ENCODE measurements around the gene CTRB2.
"Not testable (repeated sequence)": the region's sequence is repeated elsewhere in the genome, so short reads cannot be mapped to it uniquely, and the experiment has no call there.

CTRB2 gene

DNA sequence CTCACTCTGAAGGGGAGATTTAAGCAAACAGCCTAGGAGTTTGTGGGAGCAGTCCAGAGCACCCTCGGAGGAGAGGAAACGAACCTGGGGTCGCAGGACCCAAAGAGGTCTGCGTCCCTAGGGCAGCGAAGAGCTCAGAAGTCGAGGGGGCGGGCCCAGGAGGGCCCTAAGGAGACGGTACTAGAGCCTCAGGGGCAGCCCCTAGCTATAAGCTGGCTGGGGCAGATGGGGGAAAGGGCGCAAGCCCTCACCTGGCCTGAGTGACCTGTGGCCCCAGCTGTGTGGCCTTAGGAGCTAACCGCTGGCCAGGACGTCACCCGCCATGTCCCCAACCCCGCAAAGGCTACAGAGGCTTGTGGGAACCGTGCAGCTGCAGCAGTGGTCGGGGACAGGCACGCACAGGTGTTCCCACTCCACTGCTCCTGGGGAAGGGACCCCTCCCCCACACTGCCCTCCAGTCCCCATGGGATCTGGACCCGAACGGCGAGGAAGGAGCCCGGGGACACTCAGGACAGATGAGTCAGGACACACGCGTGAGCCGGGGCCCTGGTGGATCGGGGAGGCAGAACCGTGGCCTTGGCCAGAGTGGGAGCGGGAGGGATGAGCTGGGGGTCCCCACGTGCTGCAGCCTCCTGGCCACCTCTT, 2.0 kb upstream of the CTRB2 start:
- Histone ChIP-seq H3K4me3 (ENCODE audit: low read depth, low read length, poor library complexity, severe bottlenecking) (no peak overlapping the region), H3K36me3 (ENCODE audit: insufficient read depth, low read length) (no peaks in the 10 kb centered on the region)

DNA sequence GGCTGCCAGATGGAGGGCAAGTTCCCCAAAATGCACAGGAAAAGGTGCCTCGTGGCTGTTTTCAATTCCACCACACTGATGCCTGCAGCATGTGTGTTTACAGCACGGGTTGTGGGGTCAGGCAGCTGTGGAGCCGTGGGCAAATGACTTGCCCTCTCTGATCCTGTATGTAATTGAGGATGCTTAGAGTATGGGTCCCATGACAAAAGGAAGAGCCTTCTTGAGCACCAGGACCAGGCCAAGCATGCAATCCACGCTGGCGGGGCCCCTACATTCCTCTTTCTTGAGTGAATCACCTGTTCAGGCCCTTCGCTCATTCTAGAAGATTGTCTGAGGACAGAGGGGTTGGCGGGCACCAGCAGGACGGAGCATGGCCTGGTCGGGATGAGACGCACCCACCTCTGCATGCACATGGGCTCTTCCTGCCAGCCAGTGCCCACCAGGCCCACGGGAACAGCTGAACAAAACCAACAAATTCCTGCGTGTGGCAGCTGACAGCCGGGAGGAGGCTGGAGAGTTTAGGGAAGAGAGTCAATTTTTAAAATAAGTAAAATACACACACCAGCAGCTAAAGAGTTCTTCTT, 1.4 kb upstream of the CTRB2 start:
- Histone ChIP-seq H3F3A (ENCODE audit: insufficient read depth, low read length) (no peaks in the 10 kb centered on the region), H4K20me1 (ENCODE audit: insufficient read depth, low read length) (no peaks in the 10 kb centered on the region), H3K9ac (ENCODE audit: low read length) (no peak overlapping the region), H3K27ac (ENCODE audit: low read depth, low read length, poor library complexity, severe bottlenecking) (no peak overlapping the region), H3K79me2 (ENCODE audit: insufficient read depth, low read length) (no peaks in the 10 kb centered on the region), H3K27me3 (ENCODE audit: insufficient read depth, low read length) (peaks cover 3% of the 10 kb centered on the region; the same call in 1 of the 2 replicates), H2AFZ (ENCODE audit: low read length) (no peak overlapping the region), H3K36me3 (ENCODE audit: insufficient read depth, low read length) (no peaks in the 10 kb centered on the region), H3K9me2 (ENCODE audit: low read depth, low read length) (no peaks in the 10 kb centered on the region), H3K4me1 (ENCODE audit: insufficient read depth, low read length, severe bottlenecking) (no peaks in the 10 kb centered on the region), H3K4me2 (ENCODE audit: low read length) (no peak overlapping the region), H3K9me3 (ENCODE audit: low read length) (no peaks in the 10 kb centered on the region), H3K4me3 (ENCODE audit: low read depth, low read length, poor library complexity, severe bottlenecking) (no peak overlapping the region)
- TF ChIP-seq, protein P1, sequence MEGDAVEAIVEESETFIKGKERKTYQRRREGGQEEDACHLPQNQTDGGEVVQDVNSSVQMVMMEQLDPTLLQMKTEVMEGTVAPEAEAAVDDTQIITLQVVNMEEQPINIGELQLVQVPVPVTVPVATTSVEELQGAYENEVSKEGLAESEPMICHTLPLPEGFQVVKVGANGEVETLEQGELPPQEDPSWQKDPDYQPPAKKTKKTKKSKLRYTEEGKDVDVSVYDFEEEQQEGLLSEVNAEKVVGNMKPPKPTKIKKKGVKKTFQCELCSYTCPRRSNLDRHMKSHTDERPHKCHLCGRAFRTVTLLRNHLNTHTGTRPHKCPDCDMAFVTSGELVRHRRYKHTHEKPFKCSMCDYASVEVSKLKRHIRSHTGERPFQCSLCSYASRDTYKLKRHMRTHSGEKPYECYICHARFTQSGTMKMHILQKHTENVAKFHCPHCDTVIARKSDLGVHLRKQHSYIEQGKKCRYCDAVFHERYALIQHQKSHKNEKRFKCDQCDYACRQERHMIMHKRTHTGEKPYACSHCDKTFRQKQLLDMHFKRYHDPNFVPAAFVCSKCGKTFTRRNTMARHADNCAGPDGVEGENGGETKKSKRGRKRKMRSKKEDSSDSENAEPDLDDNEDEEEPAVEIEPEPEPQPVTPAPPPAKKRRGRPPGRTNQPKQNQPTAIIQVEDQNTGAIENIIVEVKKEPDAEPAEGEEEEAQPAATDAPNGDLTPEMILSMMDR (IDR thresholded peaks at IDR 0.05; ENCODE audit: low read length), result no peak
- TF ChIP-seq EZH2 (IDR thresholded peaks at IDR 0.05; ENCODE audit: borderline replicate concordance, low read length), result no peak

More for the DNA sequence above, 2.0 kb upstream of the CTRB2 start:
- Histone ChIP-seq H3F3A (ENCODE audit: insufficient read depth, low read length) (no peaks in the 10 kb centered on the region), H3K27ac (ENCODE audit: low read depth, low read length, poor library complexity, severe bottlenecking) (no peak overlapping the region), H3K79me2 (ENCODE audit: insufficient read depth, low read length) (no peaks in the 10 kb centered on the region), H3K27me3 (ENCODE audit: insufficient read depth, low read length) (peaks cover 3% of the 10 kb centered on the region; the same call in 1 of the 2 replicates), H2AFZ (ENCODE audit: low read length) (no peak overlapping the region), H3K9ac (ENCODE audit: low read length) (no peak overlapping the region), H3K9me2 (ENCODE audit: low read depth, low read length) (no peaks in the 10 kb centered on the region), H3K9me3 (ENCODE audit: low read length) (no peaks in the 10 kb centered on the region), H4K20me1 (ENCODE audit: insufficient read depth, low read length) (no peaks in the 10 kb centered on the region), H3K4me1 (ENCODE audit: insufficient read depth, low read length, severe bottlenecking) (no peaks in the 10 kb centered on the region), H3K4me2 (ENCODE audit: low read length) (no peak overlapping the region)
- TF ChIP-seq, protein P1 (IDR thresholded peaks at IDR 0.05; ENCODE audit: low read length), result no peak
- no peak for TF ChIP-seq EZH2 (IDR thresholded peaks at IDR 0.05; ENCODE audit: borderline replicate concordance, low read length)

- no peaks in the 10 kb centered on the region for H3K36me3 ChIP-seq (ENCODE audit: insufficient read depth, low read length)
- H3K4me3 ChIP-seq (ENCODE audit: low read depth, low read length, poor library complexity, severe bottlenecking), result no peak overlapping the region
- no peak overlapping the region for H3K27ac ChIP-seq (ENCODE audit: low read depth, low read length, poor library complexity, severe bottlenecking)
- no peaks in the 10 kb centered on the region for H3K9me2 ChIP-seq (ENCODE audit: low read depth, low read length)
- TF ChIP-seq, protein P1 (IDR thresholded peaks at IDR 0.05; ENCODE audit: low read length), result no peak
- no peak for TF ChIP-seq EZH2 (IDR thresholded peaks at IDR 0.05; ENCODE audit: borderline replicate concordance, low read length)
- peaks cover 3% of the 10 kb centered on the region; the same call in 1 of the 2 replicates for H3K27me3 ChIP-seq (ENCODE audit: insufficient read depth, low read length)
- H2AFZ ChIP-seq (ENCODE audit: low read length), result no peak overlapping the region
- no peaks in the 10 kb centered on the region for H3K9me3 ChIP-seq (ENCODE audit: low read length)
- no peaks in the 10 kb centered on the region for H3K4me1 ChIP-seq (ENCODE audit: insufficient read depth, low read length, severe bottlenecking)
- H3K79me2 ChIP-seq (ENCODE audit: insufficient read depth, low read length), result no peaks in the 10 kb centered on the region
- no peaks in the 10 kb centered on the region for H4K20me1 ChIP-seq (ENCODE audit: insufficient read depth, low read length)
- no peaks in the 10 kb centered on the region for H3F3A ChIP-seq (ENCODE audit: insufficient read depth, low read length)
- H3K4me2 ChIP-seq (ENCODE audit: low read length), result no peak overlapping the region
- no peak overlapping the region for H3K9ac ChIP-seq (ENCODE audit: low read length)
Measured at GRCh38 chr16:75207831-75208230, 870 bp upstream of the CTRB2 start.

DNA sequence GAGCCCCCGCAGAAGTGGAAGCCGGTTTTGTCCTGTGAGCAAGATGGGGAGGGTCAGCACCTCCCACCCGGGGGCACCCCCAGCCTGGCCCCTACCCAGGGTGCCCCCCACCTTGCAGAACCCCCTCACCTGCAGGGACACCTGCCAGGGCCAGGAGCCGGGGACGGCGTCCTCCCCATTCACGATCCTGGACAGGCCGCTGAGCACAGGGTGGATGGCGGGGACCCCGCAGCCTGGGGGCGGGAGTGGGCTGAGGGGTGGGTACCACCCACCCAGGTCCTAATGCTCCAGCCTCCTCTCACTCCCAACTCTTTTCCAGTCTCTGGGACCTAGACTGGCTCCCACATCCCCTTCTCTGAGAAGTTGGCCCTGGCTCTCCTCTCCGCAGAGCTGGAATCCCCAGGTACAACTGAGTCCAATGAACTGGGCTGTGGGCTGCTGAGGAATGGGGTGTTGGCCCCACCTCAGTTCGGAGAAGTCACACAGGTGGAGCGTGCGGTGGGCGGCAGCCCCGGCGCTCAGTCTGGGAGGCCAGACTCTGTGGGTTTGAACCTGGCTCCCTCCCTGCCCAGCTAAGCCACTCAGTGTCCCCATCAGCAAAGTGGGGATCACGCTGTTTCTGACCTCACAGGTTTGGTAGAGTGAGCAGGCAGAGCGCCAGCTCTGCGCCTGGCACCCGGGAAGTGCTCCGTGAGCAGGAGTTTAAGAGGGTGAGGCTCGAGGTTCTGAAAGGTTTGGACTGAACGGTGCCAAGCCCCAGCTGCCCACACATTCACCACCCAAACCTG, 806 bp downstream of the CTRB2 start:
- not testable (repeated sequence) for H3K79me2 ChIP-seq (ENCODE audit: insufficient read depth, low read length); H3K36me3 ChIP-seq (ENCODE audit: insufficient read depth, low read length); H3K27me3 ChIP-seq (ENCODE audit: insufficient read depth, low read length); H3K4me2 ChIP-seq (ENCODE audit: low read length); H3K4me3 ChIP-seq (ENCODE audit: low read depth, low read length, poor library complexity, severe bottlenecking); H3K4me1 ChIP-seq (ENCODE audit: insufficient read depth, low read length, severe bottlenecking); H3K27ac ChIP-seq (ENCODE audit: low read depth, low read length, poor library complexity, severe bottlenecking); H3F3A ChIP-seq (ENCODE audit: insufficient read depth, low read length); H3K9ac ChIP-seq (ENCODE audit: low read length); H3K9me2 ChIP-seq (ENCODE audit: low read depth, low read length); H3K9me3 ChIP-seq (ENCODE audit: low read length); H2AFZ ChIP-seq (ENCODE audit: low read length); H4K20me1 ChIP-seq (ENCODE audit: insufficient read depth, low read length)

DNA sequence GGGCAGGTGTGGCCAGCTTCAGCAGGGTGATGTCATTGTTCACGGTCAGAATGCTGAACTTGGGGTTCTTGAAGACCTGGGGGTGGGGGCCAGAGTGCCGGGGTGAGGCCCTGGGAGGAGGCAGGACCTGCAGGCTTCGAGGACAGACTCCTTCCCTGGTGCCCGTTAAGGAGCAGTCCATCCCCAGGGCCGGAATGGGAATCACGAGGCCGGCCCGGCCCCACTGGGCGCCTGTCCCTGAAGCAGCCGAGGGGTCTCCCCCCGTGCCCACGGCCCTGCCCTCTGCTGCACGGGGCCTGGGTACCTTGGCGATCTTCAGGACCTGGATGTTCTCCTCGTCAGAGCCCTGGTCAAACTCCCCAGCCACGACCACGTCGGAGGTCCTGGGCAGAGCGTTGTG, 1.5 kb downstream of the CTRB2 start:
- not testable (repeated sequence) for H4K20me1 ChIP-seq (ENCODE audit: insufficient read depth, low read length); H3K27ac ChIP-seq (ENCODE audit: low read depth, low read length, poor library complexity, severe bottlenecking); H3K9me3 ChIP-seq (ENCODE audit: low read length); H3K4me1 ChIP-seq (ENCODE audit: insufficient read depth, low read length, severe bottlenecking); H2AFZ ChIP-seq (ENCODE audit: low read length); H3K4me3 ChIP-seq (ENCODE audit: low read depth, low read length, poor library complexity, severe bottlenecking); H3K79me2 ChIP-seq (ENCODE audit: insufficient read depth, low read length); H3K9ac ChIP-seq (ENCODE audit: low read length); H3K4me2 ChIP-seq (ENCODE audit: low read length); H3K27me3 ChIP-seq (ENCODE audit: insufficient read depth, low read length); H3F3A ChIP-seq (ENCODE audit: insufficient read depth, low read length); H3K36me3 ChIP-seq (ENCODE audit: insufficient read depth, low read length); H3K9me2 ChIP-seq (ENCODE audit: low read depth, low read length)
